Measurements from ENCODE around the gene TOPBP1.

DNA sequence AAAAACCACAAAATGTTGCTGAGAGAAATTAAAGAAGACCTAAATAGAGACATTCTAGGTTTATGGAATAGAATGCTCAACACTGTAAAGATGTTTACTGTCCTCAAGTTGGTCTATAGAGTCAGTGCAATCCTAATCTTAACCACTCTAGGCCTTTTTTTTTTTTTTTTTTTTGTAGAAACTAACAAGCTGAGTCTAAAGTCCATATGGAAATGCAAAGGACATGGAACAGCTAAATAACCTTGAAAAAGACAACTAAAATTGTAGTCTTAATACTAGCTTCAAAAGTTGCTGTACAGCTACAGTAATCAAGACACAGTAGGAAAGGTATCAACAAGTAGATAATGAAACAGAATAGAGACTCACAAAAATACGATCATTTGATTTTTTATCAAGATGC, 55.4 kb downstream of the TOPBP1 start:
- TF ChIP-seq POLR2A (IDR thresholded peaks at IDR 0.05): no peak
- TF ChIP-seq, protein P1, sequence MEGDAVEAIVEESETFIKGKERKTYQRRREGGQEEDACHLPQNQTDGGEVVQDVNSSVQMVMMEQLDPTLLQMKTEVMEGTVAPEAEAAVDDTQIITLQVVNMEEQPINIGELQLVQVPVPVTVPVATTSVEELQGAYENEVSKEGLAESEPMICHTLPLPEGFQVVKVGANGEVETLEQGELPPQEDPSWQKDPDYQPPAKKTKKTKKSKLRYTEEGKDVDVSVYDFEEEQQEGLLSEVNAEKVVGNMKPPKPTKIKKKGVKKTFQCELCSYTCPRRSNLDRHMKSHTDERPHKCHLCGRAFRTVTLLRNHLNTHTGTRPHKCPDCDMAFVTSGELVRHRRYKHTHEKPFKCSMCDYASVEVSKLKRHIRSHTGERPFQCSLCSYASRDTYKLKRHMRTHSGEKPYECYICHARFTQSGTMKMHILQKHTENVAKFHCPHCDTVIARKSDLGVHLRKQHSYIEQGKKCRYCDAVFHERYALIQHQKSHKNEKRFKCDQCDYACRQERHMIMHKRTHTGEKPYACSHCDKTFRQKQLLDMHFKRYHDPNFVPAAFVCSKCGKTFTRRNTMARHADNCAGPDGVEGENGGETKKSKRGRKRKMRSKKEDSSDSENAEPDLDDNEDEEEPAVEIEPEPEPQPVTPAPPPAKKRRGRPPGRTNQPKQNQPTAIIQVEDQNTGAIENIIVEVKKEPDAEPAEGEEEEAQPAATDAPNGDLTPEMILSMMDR (IDR thresholded peaks at IDR 0.05): no peak
